Activated T-cell treated with anti-CD3 and anti-CD28 coated beads for 48 hours (primary cell): ENCODE results near the gene GRIN3B.

ENCODE experiments used
- DNase-seq: peaks from one replicate; pipeline ENCODE4 v3.0.0-alpha.2; 2020; ENCODE audit warnings: low read depth

Gene GRIN3B

GRCh38 chr19:990746-991145, 9.5 kb upstream of the GRIN3B start:
- no peak for DNase-seq

DNA sequence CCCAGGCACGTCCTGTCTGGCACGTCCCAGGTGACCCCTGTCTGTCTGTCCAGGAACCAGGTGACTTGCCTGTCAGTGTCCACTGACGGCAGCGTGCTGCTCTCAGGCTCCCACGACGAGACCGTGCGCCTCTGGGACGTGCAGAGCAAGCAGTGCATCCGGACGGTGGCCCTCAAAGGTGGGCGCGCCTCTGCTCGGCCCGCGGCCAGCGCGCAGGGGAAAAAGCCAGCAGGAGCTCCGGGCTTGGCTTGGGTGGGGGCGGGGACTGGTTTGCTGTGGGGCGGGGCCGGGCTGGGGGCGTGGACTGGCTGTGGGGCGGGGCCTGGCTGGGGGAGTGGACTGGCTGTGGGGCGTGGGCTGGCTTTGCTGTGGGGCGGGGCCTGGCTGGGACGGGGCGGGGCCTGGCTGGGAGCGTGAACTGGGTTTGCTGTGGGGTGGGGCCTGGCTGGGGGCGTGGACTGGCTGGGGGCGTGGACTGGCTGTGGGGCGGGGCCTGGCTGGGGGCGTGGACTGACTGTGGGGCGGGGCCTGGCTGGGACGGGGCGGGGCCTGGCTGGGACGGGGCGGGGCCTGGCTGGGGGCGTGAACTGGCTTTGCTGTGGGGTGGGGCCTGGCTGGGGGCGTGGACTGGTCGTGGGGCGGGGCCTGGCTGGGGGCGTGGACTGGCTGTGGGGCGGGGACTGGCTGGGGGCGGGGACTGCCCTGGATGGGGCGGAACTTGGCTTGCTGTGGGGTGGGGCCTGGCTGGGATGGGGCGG, 8.9 kb upstream of the GRIN3B start:
- DNase-seq = peak; percentile 69

DNA sequence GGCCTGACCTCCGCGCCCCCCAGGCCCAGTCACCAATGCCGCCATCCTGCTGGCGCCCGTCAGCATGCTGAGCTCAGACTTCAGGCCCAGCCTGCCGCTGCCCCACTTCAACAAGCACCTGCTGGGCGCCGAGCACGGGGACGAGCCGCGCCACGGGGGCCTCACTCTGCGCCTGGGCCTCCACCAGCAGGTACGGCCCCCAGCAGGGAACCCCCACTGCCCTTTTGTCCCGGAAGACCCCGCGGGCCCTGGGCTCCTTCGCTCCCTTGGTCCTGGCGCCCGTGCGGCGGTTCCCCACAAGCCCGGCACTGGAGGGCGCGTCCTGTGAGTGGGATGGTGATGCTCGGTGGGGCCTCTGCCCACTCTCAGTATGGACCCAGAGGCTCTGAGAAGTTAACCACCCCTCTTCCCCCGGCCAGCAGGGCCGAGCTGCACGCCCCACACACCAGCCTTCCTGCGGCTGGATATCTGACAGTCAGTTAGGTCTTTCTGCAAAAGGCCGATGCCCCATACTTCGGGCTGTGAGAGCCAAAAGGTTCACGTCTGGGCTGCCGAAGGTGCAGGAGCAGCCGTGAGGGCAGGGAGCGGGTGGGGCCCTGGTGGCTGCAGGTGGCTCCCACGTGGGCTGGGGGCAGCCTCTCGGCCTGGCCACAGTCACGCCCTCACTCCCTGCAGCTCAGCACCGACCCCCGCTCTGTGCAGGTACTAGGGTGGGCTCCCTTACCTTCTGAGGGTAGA, 8.1 kb upstream of the GRIN3B start:
- DNase-seq = no peak

DNA sequence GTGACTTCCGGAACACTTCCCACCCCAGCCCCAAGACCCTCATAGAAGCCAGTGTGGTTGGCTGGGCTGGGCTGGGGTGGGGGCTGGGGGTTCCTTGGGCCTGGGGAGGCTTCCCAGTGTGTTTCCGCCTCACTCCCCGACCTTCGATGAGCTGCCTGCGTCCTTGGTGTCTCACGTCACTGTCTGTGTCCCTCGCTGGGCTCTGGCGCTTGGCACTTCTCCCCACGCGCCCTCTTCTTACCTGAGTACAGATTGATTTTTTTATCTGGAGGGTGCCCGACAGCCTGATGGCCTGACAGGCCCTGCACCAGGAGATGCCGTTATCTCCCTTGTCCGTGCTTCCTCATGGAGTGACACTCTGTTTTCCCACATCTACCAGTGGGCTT, 7.6 kb upstream of the GRIN3B start:
- DNase-seq = no peak

DNA sequence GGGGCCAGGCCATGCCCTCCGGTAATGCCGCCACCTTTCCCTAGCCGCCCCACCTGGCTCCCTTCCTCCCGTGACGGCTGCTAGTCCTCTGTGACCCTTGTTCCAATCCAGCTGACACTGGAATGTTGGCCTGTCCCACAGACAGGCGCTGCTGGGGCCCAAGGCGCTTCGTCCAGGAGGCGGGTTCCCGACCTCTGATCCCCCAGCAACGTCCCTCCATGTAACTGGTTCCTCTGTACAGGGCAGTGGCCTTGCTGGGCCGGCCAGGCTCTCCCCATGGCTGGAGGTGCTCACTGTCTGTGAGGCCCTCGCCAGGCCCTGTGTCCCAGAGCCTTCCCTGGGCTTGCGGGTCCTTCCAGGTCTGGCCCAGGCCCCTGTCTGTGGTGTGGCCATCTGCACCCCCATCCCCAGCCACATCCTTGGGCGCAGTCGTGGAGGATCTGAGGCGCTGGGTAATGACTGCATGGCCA, 6.8 kb upstream of the GRIN3B start:
- DNase-seq = no peak

DNA sequence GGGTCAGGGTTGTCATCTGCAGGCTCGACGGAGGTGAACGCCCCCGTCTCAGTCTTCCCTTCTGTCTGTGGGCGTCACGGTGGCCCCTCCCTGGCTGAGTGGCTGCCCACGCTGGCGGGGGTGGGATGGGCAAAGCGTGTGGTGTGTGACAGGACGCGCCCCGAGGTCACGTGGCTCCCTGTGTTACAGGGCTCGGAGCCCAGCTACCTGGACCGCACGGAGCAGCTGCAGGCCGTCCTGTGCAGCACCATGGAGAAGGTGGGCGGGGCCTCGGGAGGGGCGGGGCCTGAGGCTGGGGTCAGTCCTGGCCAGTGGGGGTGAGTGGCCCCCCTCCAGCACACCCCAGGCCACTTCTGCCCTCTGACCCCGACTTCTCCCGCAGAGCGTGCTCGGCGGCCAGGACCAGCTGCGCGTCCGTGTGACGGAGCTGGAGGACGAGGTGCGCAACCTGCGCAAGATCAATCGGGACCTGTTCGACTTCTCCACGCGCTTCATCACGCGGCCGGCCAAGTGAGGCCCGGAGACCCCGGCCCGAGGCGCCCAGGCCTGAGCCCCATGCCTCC, 6.3 kb upstream of the GRIN3B start:
- DNase-seq = no peak

GRCh38 chr19:994516-994915, 5.7 kb upstream of the GRIN3B start:
- DNase-seq = no peak

- no peak for DNase-seq
Measured at GRCh38 chr19:995051-995827, 5.0 kb upstream of the GRIN3B start.

DNA sequence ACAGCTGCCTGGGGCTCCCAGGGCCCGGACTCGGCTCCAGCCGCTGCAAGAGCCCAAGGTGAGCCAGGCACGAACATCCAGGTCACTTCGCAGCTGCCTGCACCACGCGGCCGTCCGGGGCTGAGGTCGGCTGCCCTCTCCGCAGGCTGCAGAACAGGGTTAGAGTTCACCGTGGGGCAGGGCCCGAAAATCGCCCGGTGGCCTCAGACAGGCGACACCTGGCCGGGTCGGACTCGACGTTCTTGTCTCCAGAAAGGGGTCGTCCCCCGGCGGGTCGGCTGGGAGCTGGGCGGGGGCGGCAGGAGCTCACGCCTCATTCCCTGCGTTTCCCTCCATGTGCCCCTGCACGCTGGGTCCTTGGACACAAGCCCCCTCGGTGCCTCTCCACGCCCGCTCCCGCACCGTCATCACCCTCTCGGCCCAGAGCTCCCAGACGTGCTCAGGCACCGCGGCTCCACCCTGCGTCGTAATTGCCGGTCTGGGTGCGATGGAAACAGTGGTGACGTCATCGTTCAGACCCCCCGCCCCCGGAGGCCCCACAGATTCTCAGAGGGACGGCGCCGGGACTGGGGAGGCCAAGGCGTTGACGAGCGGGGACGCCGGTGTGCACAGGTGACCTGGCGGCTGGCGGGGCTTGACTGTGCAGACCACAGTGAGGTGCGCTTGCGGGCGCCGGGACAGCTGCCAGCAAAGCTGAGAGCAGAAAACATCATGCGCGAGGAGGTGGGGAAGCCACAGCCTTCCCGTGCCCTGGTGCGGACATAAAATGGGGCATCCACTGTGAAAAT, 4.0 kb upstream of the GRIN3B start:
- DNase-seq = peak; percentile 48

- no peak for DNase-seq
Measured at GRCh38 chr19:998064-998463, 2.2 kb upstream of the GRIN3B start.

GRCh38 chr19:999379-999719, 870 bp upstream of the GRIN3B start:
- no peak for DNase-seq

DNA sequence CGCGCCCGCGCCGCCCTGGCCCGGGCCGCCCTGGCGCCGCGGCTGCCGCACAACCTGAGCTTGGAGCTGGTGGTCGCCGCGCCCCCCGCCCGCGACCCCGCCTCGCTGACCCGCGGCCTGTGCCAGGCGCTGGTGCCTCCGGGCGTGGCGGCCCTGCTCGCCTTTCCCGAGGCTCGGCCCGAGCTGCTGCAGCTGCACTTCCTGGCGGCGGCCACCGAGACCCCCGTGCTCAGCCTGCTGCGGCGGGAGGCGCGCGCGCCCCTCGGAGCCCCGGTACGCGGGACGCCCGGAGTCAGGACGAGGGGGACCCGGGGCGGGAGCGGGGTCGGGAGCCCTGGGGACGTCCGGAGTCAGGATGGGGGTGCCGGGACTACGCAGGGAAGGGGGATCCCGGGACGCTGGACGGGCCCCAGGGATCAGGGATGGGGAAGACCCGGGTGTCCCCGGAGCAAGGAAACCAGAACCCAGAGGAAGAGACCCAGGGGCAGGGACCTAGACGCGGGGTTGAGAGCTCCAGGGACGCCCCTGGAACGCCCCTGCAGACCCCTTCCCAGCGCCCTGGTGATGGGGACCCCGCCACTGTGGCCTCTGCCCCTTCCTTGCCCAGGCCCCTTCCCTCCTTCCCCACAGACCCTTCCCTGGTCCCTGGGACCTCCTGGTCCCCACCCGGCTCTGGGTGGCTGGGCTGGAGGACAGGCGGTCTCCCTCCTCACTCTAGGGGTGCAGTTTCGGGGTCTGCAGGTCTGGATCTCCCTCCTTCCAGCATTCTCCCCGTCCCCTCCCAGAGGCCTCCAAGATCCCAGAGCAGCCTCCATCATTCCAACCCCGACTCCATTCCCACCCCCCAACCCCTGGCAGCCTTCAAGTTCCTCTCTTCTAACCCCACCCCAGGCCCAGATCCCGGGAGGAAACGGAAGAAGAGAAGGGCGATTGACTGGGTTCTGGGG, 645 bp downstream of the GRIN3B start:
- DNase-seq = no peak

DNA sequence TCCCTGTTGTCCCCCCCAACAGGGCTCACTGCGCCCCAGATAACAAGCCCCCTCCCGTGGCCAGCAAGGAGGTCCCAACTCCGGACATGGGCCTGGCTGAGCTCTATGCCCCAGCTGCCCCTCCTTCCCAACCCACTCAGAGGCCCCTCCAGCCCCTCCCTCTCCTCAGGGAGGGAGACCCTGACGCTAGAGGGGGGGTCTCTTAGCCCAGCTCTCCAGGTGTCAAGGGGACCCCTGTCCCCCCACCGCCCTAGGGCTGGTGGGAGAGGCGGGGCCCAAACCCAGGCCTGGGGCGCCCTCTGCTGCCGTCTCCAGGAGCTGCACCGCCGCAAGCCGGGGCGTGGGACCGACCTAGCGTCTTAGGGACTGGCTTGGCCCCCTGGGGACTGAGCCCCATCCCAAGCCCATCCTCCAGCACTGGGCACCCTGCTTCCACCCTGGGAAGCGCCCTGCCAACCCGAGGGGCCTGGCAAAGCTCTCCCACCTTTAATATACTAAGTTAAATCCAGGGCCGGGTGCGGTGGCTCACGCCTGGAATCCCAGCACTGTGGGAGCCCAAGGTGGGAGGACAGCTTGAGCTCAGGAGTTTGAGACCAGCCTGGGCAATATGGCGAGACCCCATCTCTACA, 1.4 kb downstream of the GRIN3B start:
- peak; percentile 71 for DNase-seq

DNA sequence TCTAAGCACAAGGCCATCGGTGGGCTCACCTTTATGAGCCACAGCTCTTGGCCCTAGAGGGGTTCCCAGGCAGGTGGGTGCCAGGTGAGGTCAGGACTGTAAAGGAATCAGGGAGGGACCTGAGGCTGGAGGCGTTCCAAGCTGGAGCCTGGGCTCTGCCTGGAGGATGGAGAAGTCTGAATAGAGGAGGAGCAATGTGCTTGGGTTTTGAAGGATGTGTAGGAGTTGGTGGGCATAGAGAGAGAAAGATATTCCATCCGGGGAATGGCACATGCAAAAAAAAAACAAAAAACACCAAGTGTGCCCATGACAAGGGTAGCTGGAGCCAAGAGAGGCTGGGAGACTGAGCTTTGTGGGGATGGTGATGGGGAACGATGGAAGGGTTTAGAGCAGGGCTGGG, 2.4 kb downstream of the GRIN3B start:
- no peak for DNase-seq

GRCh38 chr19:1003283-1003682, 3.1 kb downstream of the GRIN3B start:
- DNase-seq = no peak

DNA sequence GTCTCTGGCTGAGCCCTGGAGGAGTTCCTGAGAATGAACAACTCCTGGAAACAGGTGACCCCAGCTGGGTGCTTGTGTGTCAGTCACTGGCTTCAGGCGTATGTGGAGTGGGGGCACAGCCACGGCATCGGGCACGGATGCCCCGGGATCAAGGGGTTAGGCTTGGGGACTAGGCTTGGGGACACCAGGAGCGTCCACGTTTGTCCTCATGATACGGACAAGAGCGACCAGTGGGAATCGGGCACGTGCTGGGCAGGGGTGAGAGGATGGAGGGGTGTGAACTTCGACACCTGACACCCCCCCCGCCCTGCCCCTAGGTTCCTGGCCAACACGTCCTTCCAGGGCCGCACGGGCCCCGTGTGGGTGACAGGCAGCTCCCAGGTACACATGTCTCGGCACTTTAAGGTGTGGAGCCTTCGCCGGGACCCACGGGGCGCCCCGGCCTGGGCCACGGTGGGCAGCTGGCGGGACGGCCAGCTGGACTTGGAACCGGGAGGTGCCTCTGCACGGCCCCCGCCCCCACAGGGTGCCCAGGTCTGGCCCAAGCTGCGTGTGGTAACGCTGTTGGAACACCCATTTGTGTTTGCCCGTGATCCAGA, 4.1 kb downstream of the GRIN3B start:
- DNase-seq = no peak

GRCh38 chr19:1004803-1005664, 4.8 kb downstream of the GRIN3B start:
- DNase-seq = no peak

DNA sequence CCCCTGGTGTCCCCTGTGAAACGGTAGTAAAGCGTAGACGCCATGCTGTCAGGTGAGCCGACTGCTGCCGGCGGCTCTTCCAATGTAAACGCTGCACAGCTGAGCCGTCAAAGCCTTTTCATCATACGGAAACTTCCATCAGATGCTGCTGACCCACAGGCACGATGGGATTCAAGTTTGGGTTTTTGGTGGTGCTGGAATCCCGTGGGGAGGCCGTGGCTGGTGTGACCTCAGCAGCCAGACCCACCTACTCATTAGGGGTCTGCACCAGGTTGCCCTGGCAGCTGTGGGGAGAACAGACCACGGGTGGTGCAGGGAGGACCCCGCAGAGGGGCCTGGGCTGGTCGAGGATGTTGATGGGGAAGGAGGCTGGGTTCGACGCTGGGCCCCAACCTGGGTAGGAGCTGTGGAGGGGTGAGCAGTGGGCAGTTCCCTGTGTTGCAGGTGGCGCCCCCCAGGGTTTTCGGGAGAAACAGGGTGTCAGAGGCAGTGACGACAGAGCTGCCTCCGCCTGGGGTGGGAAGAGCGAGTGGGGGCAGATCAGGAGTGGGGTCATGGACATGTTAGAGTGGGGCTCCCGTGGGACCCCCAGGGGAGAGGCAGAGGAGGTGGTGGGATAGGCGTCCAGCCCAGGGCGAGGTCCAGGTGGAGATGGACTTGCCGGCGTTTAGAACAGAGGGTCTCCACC, 6.6 kb downstream of the GRIN3B start:
- DNase-seq = no peak
